IMR-90 (cell line): Measurements from ENCODE around the gene ABL2. TPM values are rescaled to one million over a fixed set of nuclear protein-coding genes. Genes with fewer than 3 reads are reported as not detected.
A peak's percentile ranks its signal among the peaks of the same experiment; 100 is the strongest.

Source experiments
- ATAC-seq: fragments of 200-7000 bp; cut with Tn5 transposase; 2 replicates; pipeline ENCODE4 v1.9.1; 2020; ENCODE audit warnings: low read depth, mild to moderate bottlenecking, moderate library complexity
- BruUV-seq: library from RNA; stranded (reverse); fragments of 400-500 nt; replicated peaks from 2 replicates; lab custom pipeline; 2021; lab: Mats Ljungman, UMichigan
- CTCF ChIA-PET: fragments of 300-600 bp; formaldehyde crosslinking; extraction: SDS; loops from one replicate; lab custom pipeline; 2021; ENCODE audit warnings: antibody characterized with exemption; lab: Yijun Ruan, JAX
- POLR2A ChIA-PET: fragments of 300-600 bp; sonication (Branson Sonifier 250); formaldehyde crosslinking; loops from one replicate; lab custom pipeline; 2022; ENCODE audit warnings: antibody characterized with exemption; ENCODE audit not compliant: unreplicated experiment; lab: Charles Lee
- DNase-seq: peaks from one replicate; pipeline ENCODE4 v3.0.0; 2013
- H2AFZ ChIP-seq: replicated peaks from 2 replicates; pipeline ENCODE3; 2013; ENCODE audit warnings: low read length, mild to moderate bottlenecking; ENCODE audit not compliant: poor library complexity
- H2AK5ac ChIP-seq: 2 replicates; pipeline ENCODE4 v1.6.1; 2013; ENCODE audit warnings: low read depth, low read length, inconsistent platforms
- H2AK9ac ChIP-seq: replicated peaks from 2 replicates; pipeline ENCODE3; 2013; ENCODE audit warnings: mild to moderate bottlenecking, low read depth, low read length, moderate library complexity; ENCODE audit not compliant: poor library complexity
- H2BK120ac ChIP-seq: 2 replicates; pipeline ENCODE4 v1.6.1; 2013; ENCODE audit warnings: low read depth, low read length, inconsistent platforms
- H2BK15ac ChIP-seq: 3 replicates; pipeline ENCODE4 v1.6.1; 2013; ENCODE audit warnings: low read depth, low read length, inconsistent platforms
- H2BK20ac ChIP-seq: 2 replicates; pipeline ENCODE4 v1.6.1; 2013; ENCODE audit warnings: low read depth, mild to moderate bottlenecking, inconsistent platforms, low read length, moderate library complexity
- H2BK5ac ChIP-seq: 2 replicates; pipeline ENCODE4 v1.6.1; 2013; ENCODE audit warnings: mild to moderate bottlenecking, low read depth, low read length, inconsistent platforms; ENCODE audit not compliant: poor library complexity, severe bottlenecking
- H3K14ac ChIP-seq: replicated peaks from 2 replicates; pipeline ENCODE4 v1.6.1; 2013; ENCODE audit warnings: low read depth, low read length, inconsistent platforms
- H3K18ac ChIP-seq: 2 replicates; pipeline ENCODE4 v1.6.1; 2013; ENCODE audit warnings: low read depth, low read length, control low read depth
- H3K23ac ChIP-seq: 2 replicates; pipeline ENCODE4 v1.6.1; 2013; ENCODE audit warnings: low read depth, low read length, inconsistent platforms
- H3K27ac ChIP-seq: 2 replicates; pipeline ENCODE4 v1.5.1; 2013; ENCODE audit warnings: mild to moderate bottlenecking, control low read depth, low read length; ENCODE audit not compliant: insufficient read depth
- H3K27me3 ChIP-seq: 2 replicates; pipeline ENCODE4 v1.6.1; 2013; ENCODE audit warnings: low read length; ENCODE audit not compliant: control insufficient read depth, insufficient read depth
- H3K36me3 ChIP-seq: 2 replicates; pipeline ENCODE4 v1.6.1; 2013; ENCODE audit warnings: low read length, mixed read lengths; ENCODE audit not compliant: control insufficient read depth, insufficient read depth
- H3K4ac ChIP-seq: 2 replicates; pipeline ENCODE4 v1.6.1; 2013; ENCODE audit warnings: low read depth, low read length, inconsistent platforms
- H3K4me1 ChIP-seq: 2 replicates; pipeline ENCODE4 v1.6.1; 2013; ENCODE audit warnings: low read length, mixed read lengths; ENCODE audit not compliant: control insufficient read depth, insufficient read depth
- H3K4me2 ChIP-seq: 2 replicates; pipeline ENCODE4 v1.6.1; 2013; ENCODE audit warnings: low read depth, mild to moderate bottlenecking, control low read depth, low read length, moderate library complexity
- H3K4me3 ChIP-seq: 2 replicates; pipeline ENCODE4 v1.5.1; 2013; ENCODE audit warnings: low read depth, mild to moderate bottlenecking, control low read depth, low read length, moderate library complexity; ENCODE audit not compliant: insufficient read depth
- H3K56ac ChIP-seq: 2 replicates; pipeline ENCODE4 v1.6.1; 2013; ENCODE audit warnings: low read length, inconsistent platforms; ENCODE audit not compliant: insufficient read depth; ENCODE audit errors: extremely low read depth
- H3K79me1 ChIP-seq, 2 experiments: 2 replicates each; pipeline ENCODE4 v1.6.1; 2013; ENCODE audit warnings: low read length in 2 of 2, inconsistent platforms in 1 of 2, low read depth in 1 of 2
- H3K9ac ChIP-seq: 2 replicates; pipeline ENCODE4 v1.6.1; 2013; ENCODE audit warnings: low read depth, low read length, control low read depth
- H3K9me1 ChIP-seq: 2 replicates; pipeline ENCODE4 v1.6.1; 2013; ENCODE audit warnings: low read length, inconsistent platforms; ENCODE audit not compliant: insufficient read depth
- H3K9me3 ChIP-seq: 2 replicates; pipeline ENCODE4 v1.6.1; 2013; ENCODE audit warnings: low read length; ENCODE audit not compliant: control insufficient read depth, insufficient read depth
- H4K20me1 ChIP-seq: 2 replicates; pipeline ENCODE4 v1.6.1; 2013; ENCODE audit warnings: low read length, inconsistent platforms; ENCODE audit not compliant: insufficient read depth
- H4K5ac ChIP-seq: 2 replicates; pipeline ENCODE4 v1.6.1; 2013; ENCODE audit warnings: mild to moderate bottlenecking, low read depth, low read length, control low read depth
- H4K8ac ChIP-seq, 2 experiments: 2 replicates each; pipeline ENCODE4 v1.6.1; 2013; ENCODE audit warnings: low read depth in 2 of 2, low read length in 2 of 2, control low read depth in 1 of 2, inconsistent platforms in 1 of 2
- H4K91ac ChIP-seq: 2 replicates; pipeline ENCODE4 v1.6.1; 2013; ENCODE audit warnings: low read depth, low read length, inconsistent platforms; ENCODE audit not compliant: insufficient read depth
- CEBPB ChIP-seq: IDR thresholded peaks from 2 replicates; pipeline ENCODE4 v1.6.1; 2012; ENCODE audit warnings: low read depth, low read length, improper control_type of control experiment
- CHD1 ChIP-seq: IDR thresholded peaks from 2 replicates; pipeline ENCODE4 v1.6.1; 2012; ENCODE audit warnings: low read depth, low read length, improper control_type of control experiment
- ELK1 ChIP-seq: fragments of 150-350 bp; IDR thresholded peaks from 2 replicates; pipeline ENCODE4 v1.6.1; 2016; ENCODE audit warnings: low read depth, mild to moderate bottlenecking, low read length, moderate library complexity, borderline replicate concordance
- FOS ChIP-seq: fragments of 150-350 bp; IDR thresholded peaks from 2 replicates; pipeline ENCODE4 v1.6.1; 2016; ENCODE audit warnings: low read depth, low read length
- MAFK ChIP-seq: IDR thresholded peaks from 2 replicates; pipeline ENCODE4 v1.6.1; 2012; ENCODE audit warnings: low read depth, low read length, improper control_type of control experiment
- NFE2L2 ChIP-seq: fragments of 150-350 bp; IDR thresholded peaks from 2 replicates; pipeline ENCODE4 v1.6.1; 2016; ENCODE audit warnings: low read depth, mild to moderate bottlenecking, low read length
- RAD21 ChIP-seq: IDR thresholded peaks from 2 replicates; pipeline ENCODE4 v1.6.1; 2012; ENCODE audit warnings: low read length, improper control_type of control experiment
- SMC3 ChIP-seq: fragments of 150-350 bp; IDR thresholded peaks from 2 replicates; pipeline ENCODE4 v1.6.1; 2016; ENCODE audit warnings: low read depth, mild to moderate bottlenecking, antibody characterized with exemption, low read length, moderate library complexity
- USF2 ChIP-seq: fragments of 150-350 bp; IDR thresholded peaks from 2 replicates; pipeline ENCODE4 v1.6.1; 2017; ENCODE audit warnings: mild to moderate bottlenecking, antibody characterized with exemption, low read length, low read depth
- WGBS, 2 experiments: methylation state at CpG; one replicate each; pipeline versions ENCODE4 v1.1.5 to v1.1.7; 2013; ENCODE audit warnings: missing lambda C conversion rate in 2 of 2; ENCODE audit not compliant: insufficient read length in 1 of 2; ENCODE audit errors: extremely low coverage in 2 of 2; 5-methylcytosine and 5-hydroxymethylcytosine counted together
- dilution Hi-C: fragments of 300-500 bp; cut with HindIII; formaldehyde crosslinking; loops from one replicate; pipeline ENCODE4 v1.14.3; 2018; ENCODE audit warnings: low sequenced_read_pairs; ENCODE audit not compliant: unreplicated experiment
- in situ Hi-C: fragments of 300-500 bp; cut with MboI; formaldehyde crosslinking; loops from 3 replicates; pipeline ENCODE4 v1.14.3; 2019; ENCODE audit warnings: low sequenced_read_pairs, inconsistent platforms, mixed read lengths
- intact Hi-C: fragments of 100-400 bp; cut with micrococcal nuclease; formaldehyde crosslinking; loops from 2 replicates; pipeline ENCODE4 v1.10.0; 2022
- polyA plus RNA-seq, 3 experiments: library from polyadenylated mRNA; depleted of rRNA; stranded (reverse); fragments of >200 nt; gene quantifications; 2 replicates each; pipeline ENCODE4 v1.2.3, GENCODE V29; 2012; ENCODE audit warnings: low replicate concordance in 1 of 3
- total RNA-seq: library from RNA; depleted of rRNA; stranded (reverse); fragments of >200 nt; gene quantifications from 2 replicates; pipeline ENCODE4 v1.2.3, GENCODE V29; 2012
- TF ChIP-seq, protein P1 (sequence below): conservative IDR thresholded peaks from 2 replicates; pipeline ENCODE4 v1.5.1; 2012; ENCODE audit warnings: mild to moderate bottlenecking, low read depth, low read length, improper control_type of control experiment

Gene ABL2
- total and polyA plus RNA-seq, 2 of the 4 experiments (the other 2 are of a cell fraction) = 9.7 to 110 TPM

DNA sequence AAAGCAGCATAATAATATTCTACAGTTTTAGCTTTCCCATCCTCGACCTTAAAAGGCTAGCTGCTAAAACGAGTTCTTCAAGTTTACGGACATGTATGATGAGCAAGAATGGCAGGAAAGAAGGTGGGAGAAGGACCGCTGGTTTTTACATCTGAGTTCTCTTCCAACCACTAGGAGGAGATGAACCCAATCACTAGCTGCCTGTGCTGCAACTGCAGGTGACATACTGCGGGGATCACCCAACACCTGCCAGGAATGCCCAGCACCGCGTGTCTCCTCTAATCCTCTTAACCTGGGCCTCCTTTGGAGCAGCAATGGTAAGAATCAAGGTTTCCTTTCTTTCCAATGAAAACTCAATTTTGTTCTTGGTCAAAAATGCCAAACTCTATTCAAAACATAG is 124.1 kb downstream of the ABL2 start:
- no CpG with 5 or more reads among the region's 7 CpGs for WGBS, 2 experiments

More for the DNA sequence above, 124.1 kb downstream of the ABL2 start:
- Histone ChIP-seq H2AK5ac (no peak overlapping the region), H3K9me1 (peaks cover 8% of the 10 kb centered on the region), H3K9ac (no peak overlapping the region), H2BK20ac (no peak overlapping the region), H2AK9ac (no peak overlapping the region), H4K8ac (no peak overlapping the region), H3K27ac (no peak overlapping the region), H4K20me1 (peaks cover 35% of the 10 kb centered on the region), H2AFZ (no peak overlapping the region), H3K4ac (no peak overlapping the region), H3K4me1 (peaks cover 10% of the 10 kb centered on the region), H3K4me2 (no peak overlapping the region), H2BK15ac (no peak overlapping the region), H3K79me1 (peaks cover 41 to 76% of the 10 kb centered on the region in 2 experiments), H4K91ac (no peak overlapping the region), H3K9me3 (no peaks in the 10 kb centered on the region), H3K36me3 (peaks cover 39% of the 10 kb centered on the region), H2BK5ac (no peak overlapping the region), H3K23ac (no peak overlapping the region), H4K5ac (no peak overlapping the region), H2BK120ac (no peak overlapping the region), H3K4me3 (no peak overlapping the region), H3K18ac (no peak overlapping the region), H3K27me3 (no peaks in the 10 kb centered on the region), H3K56ac (no peak overlapping the region), H3K14ac (no peak overlapping the region)
- BruUV-seq = no TSS peak
- TF ChIP-seq FOS (no peak), SMC3 (0 out of 2 replicates have a peak, but pooled peaks have one; percentile 15), ELK1 (no peak), CHD1 (no peak), NFE2L2 (no peak), MAFK (no peak), CEBPB (no peak), RAD21 (peak; percentile 19; the same call in 1 of the 2 replicates), USF2 (no peak)
- TF ChIP-seq, protein P1, sequence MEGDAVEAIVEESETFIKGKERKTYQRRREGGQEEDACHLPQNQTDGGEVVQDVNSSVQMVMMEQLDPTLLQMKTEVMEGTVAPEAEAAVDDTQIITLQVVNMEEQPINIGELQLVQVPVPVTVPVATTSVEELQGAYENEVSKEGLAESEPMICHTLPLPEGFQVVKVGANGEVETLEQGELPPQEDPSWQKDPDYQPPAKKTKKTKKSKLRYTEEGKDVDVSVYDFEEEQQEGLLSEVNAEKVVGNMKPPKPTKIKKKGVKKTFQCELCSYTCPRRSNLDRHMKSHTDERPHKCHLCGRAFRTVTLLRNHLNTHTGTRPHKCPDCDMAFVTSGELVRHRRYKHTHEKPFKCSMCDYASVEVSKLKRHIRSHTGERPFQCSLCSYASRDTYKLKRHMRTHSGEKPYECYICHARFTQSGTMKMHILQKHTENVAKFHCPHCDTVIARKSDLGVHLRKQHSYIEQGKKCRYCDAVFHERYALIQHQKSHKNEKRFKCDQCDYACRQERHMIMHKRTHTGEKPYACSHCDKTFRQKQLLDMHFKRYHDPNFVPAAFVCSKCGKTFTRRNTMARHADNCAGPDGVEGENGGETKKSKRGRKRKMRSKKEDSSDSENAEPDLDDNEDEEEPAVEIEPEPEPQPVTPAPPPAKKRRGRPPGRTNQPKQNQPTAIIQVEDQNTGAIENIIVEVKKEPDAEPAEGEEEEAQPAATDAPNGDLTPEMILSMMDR = peak; percentile 38
- intact Hi-C loops = no loop called here
- dilution Hi-C loops = no loop called here
- POLR2A ChIA-PET = no interaction called here
- in situ Hi-C loops = no loop called here
- CTCF ChIA-PET = interaction anchor here (0.5 to 1.1 kb wide), 2 partner anchors 10 to 1923 kb away, joined by 4 to 5 read pairs; no protein-coding TSS in a partner anchor
- ATAC-seq (no peak), DNase-seq (no peak)
